WERI-Rb-1 (cell line): Measurements from ENCODE around the gene GOLGA6L7.
"Not testable (repeated sequence)": the region's sequence is repeated elsewhere in the genome, so short reads cannot be mapped to it uniquely, and the experiment has no call there.

Source experiments
- DNase-seq: peaks from one replicate; pipeline ENCODE4 v3.0.0-alpha.2; 2020
- H3K27ac ChIP-seq: fragments of 250-450 bp; sonication (Bioruptor Pico); 2 replicates; pipeline ENCODE4 v1.5.1; 2020; ENCODE audit warnings: mild to moderate bottlenecking, moderate library complexity
- H3K27me3 ChIP-seq: fragments of 250-450 bp; sonication (Bioruptor Pico); 2 replicates; pipeline ENCODE4 v1.5.1; 2021; ENCODE audit warnings: mild to moderate bottlenecking, low read depth, moderate library complexity; ENCODE audit not compliant: insufficient read depth, severe bottlenecking
- H3K36me3 ChIP-seq: fragments of 250-450 bp; sonication (Bioruptor Pico); 2 replicates; pipeline ENCODE4 v1.5.1; 2020; ENCODE audit warnings: mild to moderate bottlenecking, moderate library complexity
- H3K4me3 ChIP-seq: 2 replicates; pipeline ENCODE4 v1.5.1; 2011; ENCODE audit warnings: low read depth, mild to moderate bottlenecking, control low read depth, low read length
- H3K9me3 ChIP-seq: fragments of 250-450 bp; sonication (Bioruptor Pico); 2 replicates; pipeline ENCODE4 v1.5.1; 2021; ENCODE audit warnings: mild to moderate bottlenecking, moderate library complexity; ENCODE audit not compliant: severe bottlenecking
- CTCF ChIP-seq: IDR thresholded peaks from 2 replicates; pipeline ENCODE4 v1.5.1; 2011; ENCODE audit warnings: low read depth, mild to moderate bottlenecking, control low read depth, inconsistent platforms, low read length

The GOLGA6L7 gene

GRCh38 chr15:28873006-28873405, 24.6 kb upstream of the GOLGA6L7 start:
- TF ChIP-seq CTCF, result no peak
- no peaks in the 10 kb centered on the region for H3K27me3 ChIP-seq
- H3K27ac ChIP-seq, result no peak overlapping the region
- H3K4me3 ChIP-seq, result no peak overlapping the region
- H3K9me3 ChIP-seq, result no peaks in the 10 kb centered on the region
- H3K36me3 ChIP-seq, result no peaks in the 10 kb centered on the region
- no peak for DNase-seq

DNA sequence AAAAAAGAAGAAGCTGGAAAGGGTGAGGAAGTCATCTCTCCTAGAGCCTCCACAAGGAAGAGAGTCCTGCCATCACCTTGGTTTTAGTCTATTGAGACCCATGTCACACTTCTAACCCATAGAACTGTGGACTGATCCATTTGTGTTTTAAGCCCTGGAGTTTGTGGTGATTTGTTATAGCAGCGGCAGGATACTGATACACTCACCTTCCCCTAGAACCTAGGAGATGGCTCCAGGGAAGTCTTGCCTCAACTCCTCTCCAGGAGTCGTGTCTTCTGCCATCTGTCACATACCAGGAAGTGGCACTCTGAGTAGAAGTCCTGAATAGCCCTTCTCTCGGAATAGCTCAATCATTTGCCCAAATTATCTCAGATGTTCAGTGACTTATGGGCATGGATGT, 22.7 kb upstream of the GOLGA6L7 start:
- no peaks in the 10 kb centered on the region for H3K9me3 ChIP-seq
- H3K36me3 ChIP-seq, result no peaks in the 10 kb centered on the region
- no peak for TF ChIP-seq CTCF
- H3K27me3 ChIP-seq, result no peaks in the 10 kb centered on the region
- no peak overlapping the region for H3K4me3 ChIP-seq
- DNase-seq, result no peak
- H3K27ac ChIP-seq, result no peak overlapping the region

GRCh38 chr15:28868744-28869345, 20.4 kb upstream of the GOLGA6L7 start:
- TF ChIP-seq CTCF, result no peak
- H3K4me3 ChIP-seq, result no peak overlapping the region
- H3K36me3 ChIP-seq, result no peaks in the 10 kb centered on the region
- H3K27me3 ChIP-seq, result no peaks in the 10 kb centered on the region
- no peak for DNase-seq
- H3K27ac ChIP-seq, result no peak overlapping the region
- no peaks in the 10 kb centered on the region for H3K9me3 ChIP-seq

DNA sequence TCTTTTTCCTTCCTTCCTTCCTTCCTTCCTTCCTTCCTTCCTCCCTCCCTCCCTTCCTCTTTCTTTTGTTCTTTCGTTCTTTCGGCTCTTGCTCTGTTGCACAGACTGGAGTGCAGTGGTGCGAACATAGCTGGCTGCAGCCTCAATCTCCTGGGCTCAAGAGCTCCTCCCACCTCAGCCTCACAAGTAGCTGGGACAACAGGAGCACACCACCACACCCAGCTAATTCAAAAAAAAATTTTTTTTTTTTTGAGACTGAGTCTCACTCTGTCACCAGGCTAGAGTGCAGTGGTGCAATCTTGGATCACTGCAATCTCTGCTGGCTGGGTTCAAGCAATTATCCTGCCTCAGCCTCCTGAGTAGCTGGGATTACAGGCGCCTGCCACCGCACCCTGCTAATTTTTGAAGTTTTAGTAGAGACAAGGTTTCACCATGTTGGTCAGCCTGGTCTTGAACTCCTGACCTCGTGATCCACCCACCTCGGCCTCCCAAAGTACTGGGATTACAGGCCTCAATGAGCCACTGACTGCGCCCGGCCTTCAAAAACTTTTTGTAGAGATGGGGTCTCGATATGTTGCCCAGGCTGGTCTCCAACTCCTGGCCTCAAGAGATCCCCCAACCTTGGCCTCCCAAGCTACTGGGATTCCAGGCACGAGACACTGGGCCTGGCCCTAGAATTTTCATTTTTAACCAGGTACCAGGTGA, 13.3 kb upstream of the GOLGA6L7 start:
- H3K27me3 ChIP-seq, H3K36me3 ChIP-seq, H3K9me3 ChIP-seq, DNase-seq, H3K4me3 ChIP-seq, H3K27ac ChIP-seq: not testable (repeated sequence)

DNA sequence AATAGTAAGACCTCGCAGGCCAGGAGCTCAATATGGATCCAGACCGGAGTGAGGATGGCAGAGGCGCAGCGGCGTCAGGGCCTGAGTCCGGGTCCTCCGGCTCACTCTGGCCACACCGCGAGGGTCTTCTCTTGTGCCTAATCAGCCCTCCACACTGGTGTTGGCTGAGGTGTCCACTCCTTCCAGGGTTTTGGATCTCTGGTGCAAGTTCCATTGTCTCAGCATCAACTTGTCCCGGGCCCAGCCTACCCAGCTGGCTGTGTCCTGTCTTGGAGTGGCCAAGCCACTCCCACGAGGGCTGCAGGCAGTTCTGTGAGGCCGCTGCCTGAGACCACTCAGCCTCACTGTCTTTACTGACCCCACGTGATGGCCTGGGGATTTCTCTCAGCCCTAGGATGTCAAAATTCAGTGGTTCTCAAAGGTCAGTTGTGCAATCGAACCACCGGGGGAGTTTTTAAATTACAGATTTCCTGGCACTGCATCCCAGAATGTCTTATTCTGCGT, 12.6 kb upstream of the GOLGA6L7 start:
- DNase-seq, result no peak
- TF ChIP-seq CTCF, result no peak

GRCh38 chr15:28854578-28854977, 6.1 kb upstream of the GOLGA6L7 start:
- not testable (repeated sequence) for H3K4me3 ChIP-seq, H3K36me3 ChIP-seq, DNase-seq, H3K9me3 ChIP-seq, H3K27ac ChIP-seq, H3K27me3 ChIP-seq

More for the DNA sequence above, 12.6 kb upstream of the GOLGA6L7 start:
- H3K36me3 ChIP-seq, result peaks cover 10% of the 10 kb centered on the region; the same call in 1 of the 2 replicates
- H3K4me3 ChIP-seq, result no peak overlapping the region
- H3K27ac ChIP-seq, result no peak overlapping the region
- no peaks in the 10 kb centered on the region for H3K27me3 ChIP-seq
- no peaks in the 10 kb centered on the region for H3K9me3 ChIP-seq

- H3K36me3 ChIP-seq, H3K4me3 ChIP-seq, H3K27ac ChIP-seq, DNase-seq, H3K9me3 ChIP-seq, H3K27me3 ChIP-seq: not testable (repeated sequence)
Measured at GRCh38 chr15:28853654-28854053, 5.2 kb upstream of the GOLGA6L7 start.

DNA sequence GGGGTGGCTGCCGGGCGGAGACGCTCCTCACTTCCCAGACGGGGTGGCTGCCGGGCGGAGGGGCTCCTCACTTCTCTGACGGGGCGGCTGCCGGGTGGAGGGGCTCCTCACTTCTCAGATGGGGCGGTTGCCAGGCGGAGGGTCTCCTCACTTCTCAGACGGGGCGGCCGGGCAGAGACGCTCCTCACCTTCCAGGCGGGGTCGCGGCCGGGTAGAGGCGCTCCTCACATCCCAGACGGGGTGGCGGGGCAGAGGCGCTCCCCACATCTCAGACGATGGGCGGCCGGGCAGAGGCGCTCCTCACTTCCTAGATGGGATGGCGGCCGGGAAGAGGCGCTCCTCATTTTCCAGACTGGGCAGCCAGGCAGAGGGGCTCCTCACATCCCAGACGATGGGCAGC, 1.3 kb upstream of the GOLGA6L7 start:
- not testable (repeated sequence) for H3K27me3 ChIP-seq, H3K36me3 ChIP-seq, H3K27ac ChIP-seq, H3K4me3 ChIP-seq, DNase-seq, H3K9me3 ChIP-seq

DNA sequence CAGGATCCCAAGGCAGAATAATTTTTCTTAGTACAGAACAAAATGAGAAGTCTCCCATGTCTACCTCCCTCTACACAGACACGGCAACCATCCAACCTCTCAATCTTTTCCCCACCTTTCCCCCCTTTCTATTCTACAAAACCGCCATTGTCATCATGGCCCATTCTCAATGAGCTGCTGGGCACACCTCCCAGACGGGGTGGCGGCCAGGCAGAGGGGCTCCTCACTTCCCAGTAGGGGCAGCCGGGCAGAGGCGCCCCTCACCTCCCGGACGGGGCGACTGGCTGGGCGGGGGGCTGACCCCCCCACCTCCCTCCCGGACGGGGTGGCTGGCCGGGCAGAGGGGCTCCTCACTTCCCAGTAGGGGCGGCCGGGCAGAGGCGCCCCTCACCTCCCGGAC, 827 bp upstream of the GOLGA6L7 start:
- DNase-seq, H3K4me3 ChIP-seq, H3K27me3 ChIP-seq, H3K27ac ChIP-seq, H3K9me3 ChIP-seq, H3K36me3 ChIP-seq: not testable (repeated sequence)

DNA sequence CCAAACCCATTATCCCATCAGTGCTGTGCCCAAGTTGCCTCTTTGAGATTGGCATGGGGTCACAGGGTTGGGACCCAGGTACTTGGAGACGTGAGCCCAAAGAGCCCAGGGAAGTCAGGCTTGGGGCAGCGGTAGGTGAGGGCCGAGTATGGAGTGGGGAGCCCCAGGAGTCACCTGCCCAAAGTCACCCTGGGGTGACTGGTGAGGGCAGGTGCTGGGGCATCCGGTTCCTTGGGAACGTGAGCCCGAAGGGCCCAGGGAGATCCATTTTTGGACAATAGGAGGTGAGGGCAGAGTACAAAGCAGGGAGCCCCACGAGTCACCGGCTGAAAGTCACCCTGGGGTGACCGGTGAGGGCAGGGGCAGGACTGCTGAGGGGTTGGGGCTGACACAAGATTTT, 485 bp downstream of the GOLGA6L7 start:
- not testable (repeated sequence) for H3K27ac ChIP-seq, H3K36me3 ChIP-seq, H3K27me3 ChIP-seq, H3K9me3 ChIP-seq, H3K4me3 ChIP-seq, DNase-seq
